ENCODE measurements around the gene ZC3H14.

ZC3H14 gene

DNA sequence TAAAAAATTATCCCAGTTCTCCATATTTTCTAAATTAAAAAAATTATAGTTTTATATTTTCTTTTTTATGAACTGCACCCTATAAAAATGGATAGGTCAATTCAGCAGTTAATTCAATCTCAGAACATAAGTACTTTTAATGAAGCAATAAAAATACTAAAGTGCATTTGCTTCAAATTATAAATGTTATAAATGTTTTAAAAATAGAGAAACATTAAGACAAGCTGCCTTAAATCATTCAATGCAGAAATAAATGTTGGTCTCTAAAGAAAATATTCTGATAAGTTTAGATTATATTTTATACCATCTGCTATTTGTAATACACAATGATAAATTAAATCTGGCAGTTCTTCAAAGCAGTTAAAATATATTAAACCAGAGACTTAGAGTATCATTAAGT lies 65.6 kb downstream of the ZC3H14 start:
- no peak for TF ChIP-seq FOXP2 (optimal IDR thresholded peaks at IDR 0.05; ENCODE audit: borderline replicate concordance, extremely low read depth, extremely low read length, insufficient read depth)
- no peak for TF ChIP-seq POLR2AphosphoS5 (IDR thresholded peaks at IDR 0.05; ENCODE audit: low read depth, low read length)
- no peak for TF ChIP-seq SIN3A (IDR thresholded peaks at IDR 0.05; ENCODE audit: borderline replicate concordance, insufficient read depth, low read length)
- TF ChIP-seq, protein P1, sequence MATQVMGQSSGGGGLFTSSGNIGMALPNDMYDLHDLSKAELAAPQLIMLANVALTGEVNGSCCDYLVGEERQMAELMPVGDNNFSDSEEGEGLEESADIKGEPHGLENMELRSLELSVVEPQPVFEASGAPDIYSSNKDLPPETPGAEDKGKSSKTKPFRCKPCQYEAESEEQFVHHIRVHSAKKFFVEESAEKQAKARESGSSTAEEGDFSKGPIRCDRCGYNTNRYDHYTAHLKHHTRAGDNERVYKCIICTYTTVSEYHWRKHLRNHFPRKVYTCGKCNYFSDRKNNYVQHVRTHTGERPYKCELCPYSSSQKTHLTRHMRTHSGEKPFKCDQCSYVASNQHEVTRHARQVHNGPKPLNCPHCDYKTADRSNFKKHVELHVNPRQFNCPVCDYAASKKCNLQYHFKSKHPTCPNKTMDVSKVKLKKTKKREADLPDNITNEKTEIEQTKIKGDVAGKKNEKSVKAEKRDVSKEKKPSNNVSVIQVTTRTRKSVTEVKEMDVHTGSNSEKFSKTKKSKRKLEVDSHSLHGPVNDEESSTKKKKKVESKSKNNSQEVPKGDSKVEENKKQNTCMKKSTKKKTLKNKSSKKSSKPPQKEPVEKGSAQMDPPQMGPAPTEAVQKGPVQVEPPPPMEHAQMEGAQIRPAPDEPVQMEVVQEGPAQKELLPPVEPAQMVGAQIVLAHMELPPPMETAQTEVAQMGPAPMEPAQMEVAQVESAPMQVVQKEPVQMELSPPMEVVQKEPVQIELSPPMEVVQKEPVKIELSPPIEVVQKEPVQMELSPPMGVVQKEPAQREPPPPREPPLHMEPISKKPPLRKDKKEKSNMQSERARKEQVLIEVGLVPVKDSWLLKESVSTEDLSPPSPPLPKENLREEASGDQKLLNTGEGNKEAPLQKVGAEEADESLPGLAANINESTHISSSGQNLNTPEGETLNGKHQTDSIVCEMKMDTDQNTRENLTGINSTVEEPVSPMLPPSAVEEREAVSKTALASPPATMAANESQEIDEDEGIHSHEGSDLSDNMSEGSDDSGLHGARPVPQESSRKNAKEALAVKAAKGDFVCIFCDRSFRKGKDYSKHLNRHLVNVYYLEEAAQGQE (IDR thresholded peaks at IDR 0.05; ENCODE audit: insufficient read depth in 1 of 2, low read depth in 2 of 2, low read length in 2 of 2), result no peak
- no peak for TF ChIP-seq TAF1 (IDR thresholded peaks at IDR 0.05; ENCODE audit: borderline replicate concordance, insufficient read depth, low read length)

DNA sequence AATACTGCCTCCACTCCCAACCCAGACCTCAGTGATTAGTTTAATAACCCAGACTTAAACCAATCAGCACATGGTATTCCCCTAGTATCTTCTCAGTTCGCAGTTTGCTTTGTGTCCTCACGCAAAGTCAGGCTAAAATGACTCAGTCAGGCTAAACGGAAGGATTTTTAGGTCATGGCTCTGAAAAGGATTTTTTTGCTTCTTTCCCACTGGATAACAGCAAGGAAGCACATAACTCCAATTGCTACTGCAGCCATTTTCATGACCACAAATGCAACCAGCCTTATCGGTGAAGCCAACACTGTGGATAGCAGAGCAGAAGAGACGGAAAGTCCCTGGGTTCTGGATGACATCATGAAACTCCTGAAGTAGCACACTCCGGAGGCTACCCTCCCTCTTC lies 67.7 kb downstream of the ZC3H14 start:
- TF ChIP-seq FOXP2 (optimal IDR thresholded peaks at IDR 0.05; ENCODE audit: borderline replicate concordance, extremely low read depth, extremely low read length, insufficient read depth) (no peak), SIN3A (IDR thresholded peaks at IDR 0.05; ENCODE audit: borderline replicate concordance, insufficient read depth, low read length) (no peak), POLR2AphosphoS5 (IDR thresholded peaks at IDR 0.05; ENCODE audit: low read depth, low read length) (no peak), TAF1 (IDR thresholded peaks at IDR 0.05; ENCODE audit: borderline replicate concordance, insufficient read depth, low read length) (no peak)
- TF ChIP-seq, protein P1 (IDR thresholded peaks at IDR 0.05; ENCODE audit: insufficient read depth in 1 of 2, low read depth in 2 of 2, low read length in 2 of 2), result no peak

DNA sequence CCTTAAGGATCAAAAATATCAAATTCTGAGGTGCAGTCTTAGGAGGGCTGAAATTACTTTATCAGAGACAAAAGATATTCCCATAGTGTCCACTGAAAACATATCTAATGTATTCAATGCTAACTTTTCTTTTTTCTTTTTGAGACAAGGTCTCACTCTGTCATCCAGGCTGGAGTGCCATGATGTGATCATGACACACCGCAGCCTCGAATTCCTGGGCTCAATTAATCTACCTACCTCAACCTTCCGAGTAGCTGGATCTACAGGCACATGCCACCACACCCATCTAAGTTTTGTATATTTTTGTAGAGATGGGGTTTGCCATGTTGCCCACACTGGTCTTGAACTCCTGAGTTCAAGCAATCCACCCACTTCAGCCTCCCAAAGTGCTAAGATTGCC lies 68.3 kb downstream of the ZC3H14 start:
- TF ChIP-seq, protein P1 (IDR thresholded peaks at IDR 0.05; ENCODE audit: insufficient read depth in 1 of 2, low read depth in 2 of 2, low read length in 2 of 2), result no peak
- TF ChIP-seq POLR2AphosphoS5 (IDR thresholded peaks at IDR 0.05; ENCODE audit: low read depth, low read length), result no peak
- TF ChIP-seq FOXP2 (optimal IDR thresholded peaks at IDR 0.05; ENCODE audit: borderline replicate concordance, extremely low read depth, extremely low read length, insufficient read depth), result no peak
- TF ChIP-seq SIN3A (IDR thresholded peaks at IDR 0.05; ENCODE audit: borderline replicate concordance, insufficient read depth, low read length), result no peak

GRCh38 chr14:88632512-88632911 lies 69.7 kb downstream of the ZC3H14 start:
- TF ChIP-seq, protein P1 (IDR thresholded peaks at IDR 0.05; ENCODE audit: insufficient read depth in 1 of 2, low read depth in 2 of 2, low read length in 2 of 2), result no peak
- no peak for TF ChIP-seq TAF1 (IDR thresholded peaks at IDR 0.05; ENCODE audit: borderline replicate concordance, insufficient read depth, low read length)
- TF ChIP-seq POLR2AphosphoS5 (IDR thresholded peaks at IDR 0.05; ENCODE audit: low read depth, low read length), result no peak
- no peak for TF ChIP-seq SIN3A (IDR thresholded peaks at IDR 0.05; ENCODE audit: borderline replicate concordance, insufficient read depth, low read length)
- TF ChIP-seq FOXP2 (optimal IDR thresholded peaks at IDR 0.05; ENCODE audit: borderline replicate concordance, extremely low read depth, extremely low read length, insufficient read depth), result no peak

GRCh38 chr14:88639221-88639620 lies 76.4 kb downstream of the ZC3H14 start:
- TF ChIP-seq, protein P1 (IDR thresholded peaks at IDR 0.05; ENCODE audit: insufficient read depth in 1 of 2, low read depth in 2 of 2, low read length in 2 of 2), result no peak
- no peak for TF ChIP-seq FOXP2 (optimal IDR thresholded peaks at IDR 0.05; ENCODE audit: borderline replicate concordance, extremely low read depth, extremely low read length, insufficient read depth)
- no peak for TF ChIP-seq POLR2AphosphoS5 (IDR thresholded peaks at IDR 0.05; ENCODE audit: low read depth, low read length)
- TF ChIP-seq SIN3A (IDR thresholded peaks at IDR 0.05; ENCODE audit: borderline replicate concordance, insufficient read depth, low read length), result no peak
- TF ChIP-seq TAF1 (IDR thresholded peaks at IDR 0.05; ENCODE audit: borderline replicate concordance, insufficient read depth, low read length), result no peak
